Liver (tissue), 9 donors: Measurements from ENCODE around the gene SIKE1. TPM values are rescaled to one million over a fixed set of nuclear protein-coding genes. Genes with fewer than 3 reads are reported as not detected.

ENCODE experiments used
- DNase-seq: peaks from one replicate; pipeline ENCODE4 v3.0.0-alpha.2; 2017; ENCODE audit warnings: low spot score
- H3K27ac ChIP-seq, 2 donors: one replicate each; pipeline ENCODE4 v1.7.0; 2013; ENCODE audit warnings: inconsistent platforms in 2 of 2, low read length in 2 of 2, control low read depth in 1 of 2, low read depth in 1 of 2, mild to moderate bottlenecking in 1 of 2
- H3K27me3 ChIP-seq, 4 donors: one replicate each; pipeline versions ENCODE4 v1.6.1 to v1.7.0; 2013; ENCODE audit warnings: low read length in 3 of 4, inconsistent platforms in 1 of 4, mild to moderate bottlenecking in 1 of 4, moderate library complexity in 1 of 4; ENCODE audit not compliant: control insufficient read depth in 4 of 4, insufficient read depth in 4 of 4
- H3K36me3 ChIP-seq, 4 donors: one replicate each; pipeline versions ENCODE4 v1.6.1 to v1.7.0; 2013; ENCODE audit warnings: low read length in 3 of 4, mild to moderate bottlenecking in 3 of 4, low read depth in 1 of 4, moderate library complexity in 1 of 4; ENCODE audit not compliant: control insufficient read depth in 4 of 4, insufficient read depth in 3 of 4
- H3K4me1 ChIP-seq, 4 donors: one replicate each; pipeline versions ENCODE4 v1.6.1 to v1.7.0; 2013; ENCODE audit warnings: low read length in 3 of 4, mild to moderate bottlenecking in 3 of 4, moderate library complexity in 1 of 4; ENCODE audit not compliant: control insufficient read depth in 4 of 4, insufficient read depth in 4 of 4
- H3K4me3 ChIP-seq, 3 donors: one replicate each; pipeline versions ENCODE4 v1.6.1 to v1.7.0; 2013; ENCODE audit warnings: low read length in 3 of 3, control low read depth in 1 of 3, low read depth in 1 of 3, mild to moderate bottlenecking in 1 of 3
- H3K9ac ChIP-seq, 2 donors: one replicate each; pipeline ENCODE4 v1.7.0; 2013; ENCODE audit warnings: low read length in 2 of 2, mild to moderate bottlenecking in 2 of 2, moderate library complexity in 2 of 2, control low read depth in 1 of 2, low read depth in 1 of 2
- H3K9me3 ChIP-seq, 4 donors: one replicate each; pipeline versions ENCODE4 v1.6.1 to v1.7.0; 2013; ENCODE audit warnings: low read length in 3 of 4; ENCODE audit not compliant: control insufficient read depth in 4 of 4
- EGR1 ChIP-seq, 2 donors: IDR thresholded peaks; 2 replicates each; pipeline ENCODE4 v1.6.1; 2016 to 2018; ENCODE audit warnings: antibody characterized with exemption in 2 of 2, low read depth in 2 of 2
- FOXA1 ChIP-seq: IDR thresholded peaks from 2 replicates; pipeline ENCODE4 v1.6.1; 2016; ENCODE audit warnings: antibody characterized with exemption
- FOXA2 ChIP-seq: IDR thresholded peaks from 2 replicates; pipeline ENCODE4 v1.6.1; 2016; ENCODE audit warnings: antibody characterized with exemption
- GABPA ChIP-seq, 2 donors: IDR thresholded peaks in 1 of 2; conservative IDR thresholded peaks in 1 of 2; 2 replicates each; pipeline ENCODE4 v1.6.1; 2016; ENCODE audit warnings: antibody characterized with exemption in 2 of 2, mild to moderate bottlenecking in 1 of 2, moderate library complexity in 1 of 2
- HNF4A ChIP-seq, 2 donors: conservative IDR thresholded peaks; 2 replicates each; pipeline ENCODE4 v1.6.1; 2016; ENCODE audit warnings: antibody characterized with exemption in 2 of 2, mild to moderate bottlenecking in 2 of 2
- HNF4G ChIP-seq: IDR thresholded peaks from 2 replicates; pipeline ENCODE4 v1.6.1; 2016; ENCODE audit warnings: antibody characterized with exemption
- JUND ChIP-seq, 2 donors: IDR thresholded peaks; 2 replicates each; pipeline ENCODE4 v1.6.1; 2016; ENCODE audit warnings: antibody characterized with exemption in 2 of 2
- NR2F2 ChIP-seq: IDR thresholded peaks from 2 replicates; pipeline ENCODE4 v1.6.1; 2016; ENCODE audit warnings: antibody characterized with exemption
- RAD21 ChIP-seq, 2 donors: IDR thresholded peaks; 2 replicates each; pipeline ENCODE4 v1.6.1; 2016; ENCODE audit warnings: antibody characterized with exemption in 2 of 2, mild to moderate bottlenecking in 2 of 2
- RXRA ChIP-seq, 2 donors: IDR thresholded peaks; 2 replicates each; pipeline ENCODE4 v1.6.1; 2017 to 2018; ENCODE audit warnings: antibody characterized with exemption in 2 of 2, mild to moderate bottlenecking in 1 of 2
- SP1 ChIP-seq: IDR thresholded peaks from 2 replicates; pipeline ENCODE4 v1.6.1; 2018; ENCODE audit warnings: antibody characterized with exemption, mild to moderate bottlenecking
- TAF1 ChIP-seq: conservative IDR thresholded peaks from 2 replicates; pipeline ENCODE4 v1.6.1; 2016; ENCODE audit warnings: antibody characterized with exemption, mild to moderate bottlenecking
- YY1 ChIP-seq: IDR thresholded peaks from 2 replicates; pipeline ENCODE4 v1.6.1; 2016; ENCODE audit warnings: antibody characterized with exemption, mild to moderate bottlenecking
- WGBS: extraction: QIAGEN DNeasy Blood & Tissue Kit; methylation state at CpG from one replicate; pipeline ENCODE4 v1.1.7; 2013; 5-methylcytosine and 5-hydroxymethylcytosine counted together
- polyA plus RNA-seq, 2 donors: library from polyadenylated mRNA; stranded (reverse) in 1 of 2; unstranded in 1 of 2; fragments of 200-250 nt in 1 of 2; fragments of >200 nt in 1 of 2; fragmentation: Nextera tagmentation in 1 of 2; extraction: Ambion mirVana in 1 of 2; gene quantifications; one replicate each; pipeline versions ENCODE4 v1.2.1 to v1.2.3, GENCODE V29; 2013 to 2015
- total RNA-seq, 2 donors: library from RNA; depleted of rRNA; stranded (reverse); fragments of >200 nt; gene quantifications; one replicate each; pipeline ENCODE4 v1.2.3, GENCODE V29; 2014
- TF ChIP-seq, protein P1 (sequence below): IDR thresholded peaks from 2 replicates; pipeline ENCODE4 v1.6.1; 2016; ENCODE audit warnings: antibody characterized with exemption
- TF ChIP-seq, protein P2 (sequence below): IDR thresholded peaks from 2 replicates; pipeline ENCODE4 v1.6.1; 2016; ENCODE audit warnings: antibody characterized with exemption
- TF ChIP-seq, protein P3 (sequence below): IDR thresholded peaks from 2 replicates; pipeline ENCODE4 v1.6.1; 2016; ENCODE audit warnings: antibody characterized with exemption, mild to moderate bottlenecking
- TF ChIP-seq, protein P4 (sequence below): fragments of 150-350 bp; IDR thresholded peaks from 2 replicates; pipeline ENCODE4 v1.5.1; 2017; ENCODE audit warnings: improper control_type of control experiment, low read depth, low read length; ENCODE audit not compliant: missing input control
- TF ChIP-seq, protein P5 (sequence below): IDR thresholded peaks from 2 replicates; pipeline ENCODE4 v1.6.1; 2016; ENCODE audit warnings: antibody characterized with exemption
- donor health status: healthy.
- donor health status: healthy.
- donor health status: healthy.
- donor health status: healthy.
- donor health status: healthy.

Gene SIKE1
- total and polyA plus RNA-seq, 4 donors = 12.0 to 40.4 (median 22.6) TPM

DNA sequence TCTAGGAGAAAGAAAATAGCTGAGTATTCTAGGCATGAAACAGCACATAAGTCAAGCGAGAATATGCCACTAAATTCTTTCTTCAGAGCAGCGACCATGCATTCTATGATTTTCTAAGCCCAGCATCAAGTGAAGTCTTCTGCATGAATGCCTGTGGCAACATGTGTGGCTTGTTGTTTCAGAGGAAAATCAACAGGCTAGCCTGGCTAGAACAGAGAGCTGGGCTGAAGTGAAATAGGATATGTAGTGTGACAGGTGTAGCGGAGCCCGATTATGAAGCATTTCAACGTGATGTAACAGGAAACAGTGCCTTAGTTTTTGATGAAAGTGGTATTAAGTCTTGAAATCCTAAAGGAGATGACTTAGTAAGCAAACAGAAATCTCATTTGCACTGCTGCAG lies 29.7 kb downstream of the SIKE1 start:
- no peak for DNase-seq
- no peak overlapping the region for H3K27ac ChIP-seq
- peaks cover 0 to 15% (median 10%) of the 10 kb centered on the region in 4 donors for H3K36me3 ChIP-seq
- no peaks in the 10 kb centered on the region for H3K9me3 ChIP-seq
- no peaks in the 10 kb centered on the region for H3K27me3 ChIP-seq
- 73% methylated on average over 5 of the region's 5 CpGs for WGBS
- H3K4me3 ChIP-seq = no peak overlapping the region
- TF ChIP-seq SP1 = no peak
- no peak for TF ChIP-seq EGR1 (IDR thresholded peaks at IDR 0.05; ENCODE audit: low read depth in 2 of 2)
- TF ChIP-seq, protein P1, sequence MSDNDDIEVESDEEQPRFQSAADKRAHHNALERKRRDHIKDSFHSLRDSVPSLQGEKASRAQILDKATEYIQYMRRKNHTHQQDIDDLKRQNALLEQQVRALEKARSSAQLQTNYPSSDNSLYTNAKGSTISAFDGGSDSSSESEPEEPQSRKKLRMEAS = no peak
- TF ChIP-seq HNF4G = no peak
- TF ChIP-seq, protein P2, sequence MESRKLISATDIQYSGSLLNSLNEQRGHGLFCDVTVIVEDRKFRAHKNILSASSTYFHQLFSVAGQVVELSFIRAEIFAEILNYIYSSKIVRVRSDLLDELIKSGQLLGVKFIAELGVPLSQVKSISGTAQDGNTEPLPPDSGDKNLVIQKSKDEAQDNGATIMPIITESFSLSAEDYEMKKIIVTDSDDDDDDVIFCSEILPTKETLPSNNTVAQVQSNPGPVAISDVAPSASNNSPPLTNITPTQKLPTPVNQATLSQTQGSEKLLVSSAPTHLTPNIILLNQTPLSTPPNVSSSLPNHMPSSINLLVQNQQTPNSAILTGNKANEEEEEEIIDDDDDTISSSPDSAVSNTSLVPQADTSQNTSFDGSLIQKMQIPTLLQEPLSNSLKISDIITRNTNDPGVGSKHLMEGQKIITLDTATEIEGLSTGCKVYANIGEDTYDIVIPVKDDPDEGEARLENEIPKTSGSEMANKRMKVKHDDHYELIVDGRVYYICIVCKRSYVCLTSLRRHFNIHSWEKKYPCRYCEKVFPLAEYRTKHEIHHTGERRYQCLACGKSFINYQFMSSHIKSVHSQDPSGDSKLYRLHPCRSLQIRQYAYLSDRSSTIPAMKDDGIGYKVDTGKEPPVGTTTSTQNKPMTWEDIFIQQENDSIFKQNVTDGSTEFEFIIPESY = no peak
- TF ChIP-seq JUND (IDR thresholded peaks at IDR 0.05) = no peak
- TF ChIP-seq YY1 = no peak
- no peak for TF ChIP-seq FOXA1
- TF ChIP-seq TAF1 = no peak
- TF ChIP-seq HNF4A (conservative IDR thresholded peaks at IDR 0.05) = no peak
- TF ChIP-seq, protein P3, sequence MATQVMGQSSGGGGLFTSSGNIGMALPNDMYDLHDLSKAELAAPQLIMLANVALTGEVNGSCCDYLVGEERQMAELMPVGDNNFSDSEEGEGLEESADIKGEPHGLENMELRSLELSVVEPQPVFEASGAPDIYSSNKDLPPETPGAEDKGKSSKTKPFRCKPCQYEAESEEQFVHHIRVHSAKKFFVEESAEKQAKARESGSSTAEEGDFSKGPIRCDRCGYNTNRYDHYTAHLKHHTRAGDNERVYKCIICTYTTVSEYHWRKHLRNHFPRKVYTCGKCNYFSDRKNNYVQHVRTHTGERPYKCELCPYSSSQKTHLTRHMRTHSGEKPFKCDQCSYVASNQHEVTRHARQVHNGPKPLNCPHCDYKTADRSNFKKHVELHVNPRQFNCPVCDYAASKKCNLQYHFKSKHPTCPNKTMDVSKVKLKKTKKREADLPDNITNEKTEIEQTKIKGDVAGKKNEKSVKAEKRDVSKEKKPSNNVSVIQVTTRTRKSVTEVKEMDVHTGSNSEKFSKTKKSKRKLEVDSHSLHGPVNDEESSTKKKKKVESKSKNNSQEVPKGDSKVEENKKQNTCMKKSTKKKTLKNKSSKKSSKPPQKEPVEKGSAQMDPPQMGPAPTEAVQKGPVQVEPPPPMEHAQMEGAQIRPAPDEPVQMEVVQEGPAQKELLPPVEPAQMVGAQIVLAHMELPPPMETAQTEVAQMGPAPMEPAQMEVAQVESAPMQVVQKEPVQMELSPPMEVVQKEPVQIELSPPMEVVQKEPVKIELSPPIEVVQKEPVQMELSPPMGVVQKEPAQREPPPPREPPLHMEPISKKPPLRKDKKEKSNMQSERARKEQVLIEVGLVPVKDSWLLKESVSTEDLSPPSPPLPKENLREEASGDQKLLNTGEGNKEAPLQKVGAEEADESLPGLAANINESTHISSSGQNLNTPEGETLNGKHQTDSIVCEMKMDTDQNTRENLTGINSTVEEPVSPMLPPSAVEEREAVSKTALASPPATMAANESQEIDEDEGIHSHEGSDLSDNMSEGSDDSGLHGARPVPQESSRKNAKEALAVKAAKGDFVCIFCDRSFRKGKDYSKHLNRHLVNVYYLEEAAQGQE = no peak
- no peak for TF ChIP-seq NR2F2
- TF ChIP-seq, protein P4, sequence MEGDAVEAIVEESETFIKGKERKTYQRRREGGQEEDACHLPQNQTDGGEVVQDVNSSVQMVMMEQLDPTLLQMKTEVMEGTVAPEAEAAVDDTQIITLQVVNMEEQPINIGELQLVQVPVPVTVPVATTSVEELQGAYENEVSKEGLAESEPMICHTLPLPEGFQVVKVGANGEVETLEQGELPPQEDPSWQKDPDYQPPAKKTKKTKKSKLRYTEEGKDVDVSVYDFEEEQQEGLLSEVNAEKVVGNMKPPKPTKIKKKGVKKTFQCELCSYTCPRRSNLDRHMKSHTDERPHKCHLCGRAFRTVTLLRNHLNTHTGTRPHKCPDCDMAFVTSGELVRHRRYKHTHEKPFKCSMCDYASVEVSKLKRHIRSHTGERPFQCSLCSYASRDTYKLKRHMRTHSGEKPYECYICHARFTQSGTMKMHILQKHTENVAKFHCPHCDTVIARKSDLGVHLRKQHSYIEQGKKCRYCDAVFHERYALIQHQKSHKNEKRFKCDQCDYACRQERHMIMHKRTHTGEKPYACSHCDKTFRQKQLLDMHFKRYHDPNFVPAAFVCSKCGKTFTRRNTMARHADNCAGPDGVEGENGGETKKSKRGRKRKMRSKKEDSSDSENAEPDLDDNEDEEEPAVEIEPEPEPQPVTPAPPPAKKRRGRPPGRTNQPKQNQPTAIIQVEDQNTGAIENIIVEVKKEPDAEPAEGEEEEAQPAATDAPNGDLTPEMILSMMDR = no peak
- TF ChIP-seq, protein P5, sequence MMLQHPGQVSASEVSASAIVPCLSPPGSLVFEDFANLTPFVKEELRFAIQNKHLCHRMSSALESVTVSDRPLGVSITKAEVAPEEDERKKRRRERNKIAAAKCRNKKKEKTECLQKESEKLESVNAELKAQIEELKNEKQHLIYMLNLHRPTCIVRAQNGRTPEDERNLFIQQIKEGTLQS = no peak
- no peak for TF ChIP-seq RXRA (IDR thresholded peaks at IDR 0.05)
- TF ChIP-seq FOXA2 = no peak
- no peak for TF ChIP-seq GABPA (IDR thresholded peaks at IDR 0.05 in 1 of 2, conservative IDR thresholded peaks at IDR 0.05 in 1 of 2)
- TF ChIP-seq RAD21 (IDR thresholded peaks at IDR 0.05) = no peak
- no peak overlapping the region for H3K9ac ChIP-seq
- peaks cover 7 to 55% (median 48%) of the 10 kb centered on the region in 4 donors for H3K4me1 ChIP-seq
